Keratinocyte (primary cell): ENCODE results near the gene LAMA2. TPM values are rescaled to one million over a fixed set of nuclear protein-coding genes. Genes with fewer than 3 reads are reported as not detected.

Experiments used
- DNase-seq: peaks from one replicate; pipeline ENCODE4 v3.0.0-alpha.2; 2011; ENCODE audit warnings: low read depth, missing footprints, low spot score
- FAIRE-seq: peaks from 2 replicates; lab custom pipeline; 2011; peaks lifted over from hg19 to GRCh38; lab: Jason Lieb, UNC
- H2AFZ ChIP-seq: 2 replicates; pipeline ENCODE4 v1.6.0; 2012; ENCODE audit warnings: low read length, control low read depth, inconsistent platforms; ENCODE audit not compliant: control insufficient read depth
- H3K27ac ChIP-seq: 2 replicates; pipeline ENCODE4 v1.5.1; 2011; ENCODE audit warnings: low read length; ENCODE audit not compliant: control insufficient read depth, insufficient read depth
- H3K27me3 ChIP-seq: 3 replicates; pipeline ENCODE4 v1.6.0; 2011; ENCODE audit warnings: low read length; ENCODE audit not compliant: control insufficient read depth, insufficient read depth; ENCODE audit errors: extremely low read depth
- H3K36me3 ChIP-seq, 2 experiments: 2 replicates in 1 of 2; 3 replicates in 1 of 2; pipeline ENCODE4 v1.5.1; 2011; ENCODE audit warnings: low read length in 2 of 2, mild to moderate bottlenecking in 1 of 2; ENCODE audit not compliant: control insufficient read depth in 2 of 2, insufficient read depth in 2 of 2; ENCODE audit errors: extremely low read depth in 1 of 2
- H3K4me1 ChIP-seq: 3 replicates; pipeline ENCODE4 v1.5.1; 2011; ENCODE audit warnings: low read length; ENCODE audit not compliant: control insufficient read depth, insufficient read depth; ENCODE audit errors: extremely low read depth
- H3K4me2 ChIP-seq: 3 replicates; pipeline ENCODE4 v1.6.0; 2011; ENCODE audit warnings: low read depth, low read length; ENCODE audit not compliant: control insufficient read depth, insufficient read depth; ENCODE audit errors: extremely low read depth
- H3K4me3 ChIP-seq, 3 experiments: fragments of 200-600 bp in 1 of 3; sonication (generic) in 1 of 3; 2 replicates in 2 of 3; 3 replicates in 1 of 3; pipeline ENCODE4 v1.5.1; 2011 to 2016; ENCODE audit warnings: low read length in 3 of 3, mild to moderate bottlenecking in 3 of 3, control low read depth in 2 of 3, inconsistent platforms in 1 of 3, low read depth in 1 of 3, mixed read lengths in 1 of 3, mixed run types in 1 of 3, moderate library complexity in 1 of 3; ENCODE audit not compliant: control insufficient read depth in 2 of 3, insufficient read depth in 2 of 3; ENCODE audit errors: extremely low read depth in 1 of 3
- H3K79me2 ChIP-seq: 2 replicates; pipeline ENCODE4 v1.6.0; 2012; ENCODE audit warnings: low read length; ENCODE audit not compliant: control insufficient read depth, insufficient read depth
- H3K9ac ChIP-seq: 3 replicates; pipeline ENCODE4 v1.6.0; 2011; ENCODE audit warnings: low read length; ENCODE audit not compliant: control insufficient read depth, insufficient read depth; ENCODE audit errors: extremely low read depth
- H3K9me1 ChIP-seq: 3 replicates; pipeline ENCODE4 v1.6.0; 2011; ENCODE audit warnings: low read length; ENCODE audit not compliant: control insufficient read depth, insufficient read depth; ENCODE audit errors: extremely low read depth
- H3K9me3 ChIP-seq: 2 replicates; pipeline ENCODE4 v1.5.1; 2012; ENCODE audit warnings: low read depth, low read length; ENCODE audit not compliant: control insufficient read depth
- H4K20me1 ChIP-seq: 3 replicates; pipeline ENCODE4 v1.6.0; 2011; ENCODE audit warnings: low read length; ENCODE audit not compliant: control insufficient read depth, insufficient read depth; ENCODE audit errors: extremely low read depth
- CTCF ChIP-seq, 3 experiments: IDR thresholded peaks in 1 of 3; conservative IDR thresholded peaks in 1 of 3; optimal IDR thresholded peaks in 1 of 3; 2 replicates in 2 of 3; 3 replicates in 1 of 3; pipeline versions ENCODE3 to v1.5.1; 2011; ENCODE audit warnings: low read length in 3 of 3, mild to moderate bottlenecking in 3 of 3, moderate library complexity in 2 of 3, control low read depth in 1 of 3, inconsistent platforms in 1 of 3; ENCODE audit not compliant: insufficient read depth in 2 of 3; ENCODE audit errors: extremely low read depth in 1 of 3
- EZH2 ChIP-seq: IDR thresholded peaks from one replicate; pipeline ENCODE4 v1.6.1; 2012; ENCODE audit warnings: inconsistent platforms, mild to moderate bottlenecking, low read length, moderate library complexity
- dilution Hi-C: fragments of 300-500 bp; cut with MboI; formaldehyde crosslinking; loops from one replicate; pipeline ENCODE4 v1.7.0; 2020; ENCODE audit warnings: low sequenced_read_pairs; ENCODE audit not compliant: extremely low pct_ligation_motif_present
- polyA plus RNA-seq, 5 experiments: library from polyadenylated mRNA; depleted of rRNA in 3 of 5; stranded (reverse) in 3 of 5; stranded (forward) in 1 of 5; unstranded in 1 of 5; fragments of >200 nt; gene quantifications; 1 replicate in 1 of 5; 2 replicates in 3 of 5; 3 replicates in 1 of 5; pipeline versions ENCODE4 v1.2.1 to v1.2.3, GENCODE V29; 2011 to 2012; ENCODE audit warnings: missing spikeins in 2 of 5, low read depth in 1 of 5, low replicate concordance in 1 of 5

Gene LAMA2
- polyA plus RNA-seq, 1 donor (not counting 4 experiments of a cell fraction or from before 2014, with no cell fraction given), result 1.4 TPM

GRCh38 chr6:129007701-129008373 lies 124.9 kb downstream of the LAMA2 start:
- H2AFZ ChIP-seq, result no peak overlapping the region
- H3K79me2 ChIP-seq, result no peaks in the 10 kb centered on the region
- FAIRE-seq, result no peak
- H3K9ac ChIP-seq, result no peak overlapping the region
- dilution Hi-C loops, result no loop called here
- TF ChIP-seq CTCF (optimal IDR thresholded peaks at IDR 0.05 in 1 of 3, IDR thresholded peaks at IDR 0.05 in 1 of 3, conservative IDR thresholded peaks at IDR 0.05 in 1 of 3; ENCODE audit: extremely low read depth in 1 of 3, insufficient read depth in 2 of 3, low read length in 3 of 3) (no peak), EZH2 (no peak)
- no peaks in the 10 kb centered on the region for H3K9me3 ChIP-seq
- no peak overlapping the region for H3K4me2 ChIP-seq
- no peaks in the 10 kb centered on the region for H3K4me1 ChIP-seq
- no peaks in the 10 kb centered on the region for H3K9me1 ChIP-seq
- H3K36me3 ChIP-seq, result no peaks in the 10 kb centered on the region
- DNase-seq, result no peak
- H4K20me1 ChIP-seq, result no peaks in the 10 kb centered on the region
- H3K4me3 ChIP-seq, result no peak overlapping the region
- peaks cover 18% of the 10 kb centered on the region for H3K27me3 ChIP-seq
- no peak overlapping the region for H3K27ac ChIP-seq

GRCh38 chr6:129008591-129008990 lies 125.7 kb downstream of the LAMA2 start:
- no peak overlapping the region for H2AFZ ChIP-seq
- no peaks in the 10 kb centered on the region for H3K9me1 ChIP-seq
- H3K4me3 ChIP-seq, result no peak overlapping the region
- H3K4me1 ChIP-seq, result no peaks in the 10 kb centered on the region
- no peaks in the 10 kb centered on the region for H3K36me3 ChIP-seq
- H3K79me2 ChIP-seq, result no peaks in the 10 kb centered on the region
- H3K27ac ChIP-seq, result no peak overlapping the region
- no peaks in the 10 kb centered on the region for H4K20me1 ChIP-seq
- TF ChIP-seq EZH2, result no peak
- no peak for TF ChIP-seq CTCF (optimal IDR thresholded peaks at IDR 0.05 in 1 of 3, IDR thresholded peaks at IDR 0.05 in 1 of 3, conservative IDR thresholded peaks at IDR 0.05 in 1 of 3; ENCODE audit: extremely low read depth in 1 of 3, insufficient read depth in 2 of 3, low read length in 3 of 3)
- H3K9ac ChIP-seq, result no peak overlapping the region
- FAIRE-seq (no peak), DNase-seq (no peak)
- peaks cover 18% of the 10 kb centered on the region for H3K27me3 ChIP-seq
- no peaks in the 10 kb centered on the region for H3K9me3 ChIP-seq
- dilution Hi-C loops, result no loop called here
- H3K4me2 ChIP-seq, result no peak overlapping the region
